Loucy (cell line): ENCODE measurements around the gene STXBP6.

Experiments used
- H2AFZ ChIP-seq: fragments of 200-600 bp; sonication (generic); 2 replicates; pipeline ENCODE4 v1.6.0; 2016; ENCODE audit warnings: antibody characterized with exemption, mild to moderate bottlenecking, low read length, moderate library complexity
- H3F3A ChIP-seq: fragments of 200-600 bp; 2 replicates; pipeline ENCODE4 v1.6.0; 2016; ENCODE audit warnings: antibody characterized with exemption, low read depth, mild to moderate bottlenecking
- H3K27me3 ChIP-seq: fragments of 200-600 bp; sonication (generic); 2 replicates; pipeline ENCODE4 v1.6.1; 2014; ENCODE audit warnings: low read length, mild to moderate bottlenecking; ENCODE audit not compliant: insufficient read depth, poor library complexity, severe bottlenecking
- H3K36me3 ChIP-seq: fragments of 200-600 bp; sonication (generic); 2 replicates; pipeline ENCODE4 v1.6.1; 2016; ENCODE audit warnings: low read length; ENCODE audit not compliant: insufficient read depth
- H3K4me1 ChIP-seq: fragments of 200-600 bp; sonication (generic); 2 replicates; pipeline ENCODE4 v1.5.1; 2014; ENCODE audit warnings: low read length, mild to moderate bottlenecking; ENCODE audit not compliant: insufficient read depth, poor library complexity, severe bottlenecking
- H3K4me2 ChIP-seq: fragments of 200-600 bp; sonication (generic); 2 replicates; pipeline ENCODE4 v1.6.0; 2014; ENCODE audit warnings: antibody characterized with exemption, low read length, low read depth, mild to moderate bottlenecking; ENCODE audit not compliant: poor library complexity, severe bottlenecking
- H3K4me3 ChIP-seq: fragments of 200-600 bp; sonication (generic); 2 replicates; pipeline ENCODE4 v1.5.1; 2014; ENCODE audit warnings: low read length, mild to moderate bottlenecking, mixed read lengths; ENCODE audit not compliant: poor library complexity, severe bottlenecking
- H3K79me2 ChIP-seq: fragments of 200-600 bp; sonication (generic); 2 replicates; pipeline ENCODE4 v1.6.1; 2014; ENCODE audit warnings: low read length; ENCODE audit not compliant: insufficient read depth
- H3K9ac ChIP-seq: fragments of 200-600 bp; sonication (generic); 2 replicates; pipeline ENCODE4 v1.6.0; 2014; ENCODE audit warnings: mild to moderate bottlenecking, low read depth, low read length, moderate library complexity; ENCODE audit not compliant: poor library complexity, severe bottlenecking
- H3K9me2 ChIP-seq: fragments of 200-600 bp; sonication (generic); replicated peaks from 2 replicates; pipeline ENCODE4 v1.6.1; 2016; ENCODE audit warnings: low read depth, low read length, mixed read lengths
- H3K9me3 ChIP-seq: fragments of 200-600 bp; sonication (generic); 2 replicates; pipeline ENCODE4 v1.6.1; 2014; ENCODE audit warnings: mild to moderate bottlenecking, antibody characterized with exemption, low read length, low read depth; ENCODE audit not compliant: insufficient read depth
- H4K20me1 ChIP-seq: fragments of 200-600 bp; sonication (generic); 2 replicates; pipeline ENCODE4 v1.6.0; 2014; ENCODE audit warnings: antibody characterized with exemption, low read length, mild to moderate bottlenecking; ENCODE audit not compliant: insufficient read depth, poor library complexity, severe bottlenecking
- CTCF ChIP-seq: fragments of 200-600 bp; sonication (generic); conservative IDR thresholded peaks from 2 replicates; pipeline ENCODE4 v1.5.1; 2014; ENCODE audit warnings: mild to moderate bottlenecking, antibody characterized with exemption, low read length
- EZH2phosphoT487 ChIP-seq: fragments of 200-600 bp; IDR thresholded peaks from 2 replicates; pipeline ENCODE4 v1.6.1; 2018; ENCODE audit warnings: antibody characterized with exemption, mild to moderate bottlenecking, moderate library complexity, borderline replicate concordance

Gene STXBP6

GRCh38 chr14:25001601-25002000 is 48.3 kb downstream of the STXBP6 start:
- Histone ChIP-seq H3K9me2 (no peaks in the 10 kb centered on the region), H3K36me3 (no peaks in the 10 kb centered on the region), H3K9ac (no peak overlapping the region), H4K20me1 (no peaks in the 10 kb centered on the region), H3K79me2 (no peaks in the 10 kb centered on the region), H3F3A (no peaks in the 10 kb centered on the region), H3K27me3 (no peaks in the 10 kb centered on the region), H3K4me2 (no peak overlapping the region), H3K4me3 (no peak overlapping the region), H3K4me1 (peaks cover 6% of the 10 kb centered on the region), H2AFZ (no peak overlapping the region), H3K9me3 (no peaks in the 10 kb centered on the region)
- TF ChIP-seq CTCF (no peak), EZH2phosphoT487 (no peak)

- TF ChIP-seq CTCF (no peak), EZH2phosphoT487 (no peak)
- Histone ChIP-seq H3F3A (no peaks in the 10 kb centered on the region), H3K79me2 (no peaks in the 10 kb centered on the region), H3K27me3 (no peaks in the 10 kb centered on the region), H2AFZ (no peak overlapping the region), H3K36me3 (no peaks in the 10 kb centered on the region), H3K4me3 (no peak overlapping the region), H3K4me2 (no peak overlapping the region), H3K4me1 (peaks cover 6% of the 10 kb centered on the region), H4K20me1 (no peaks in the 10 kb centered on the region), H3K9me3 (no peaks in the 10 kb centered on the region), H3K9ac (no peak overlapping the region), H3K9me2 (no peaks in the 10 kb centered on the region)
Observed at GRCh38 chr14:25001156-25001555, 48.8 kb downstream of the STXBP6 start.

- Histone ChIP-seq H3K4me2 (no peak overlapping the region), H4K20me1 (no peaks in the 10 kb centered on the region), H3K27me3 (no peaks in the 10 kb centered on the region), H3K36me3 (no peaks in the 10 kb centered on the region), H3K9me3 (no peaks in the 10 kb centered on the region), H3K4me3 (no peak overlapping the region), H3K79me2 (no peaks in the 10 kb centered on the region), H3F3A (no peaks in the 10 kb centered on the region), H3K4me1 (peaks cover 6% of the 10 kb centered on the region), H3K9ac (no peak overlapping the region), H3K9me2 (no peaks in the 10 kb centered on the region), H2AFZ (no peak overlapping the region)
- TF ChIP-seq EZH2phosphoT487: no peak
- no peak for TF ChIP-seq CTCF
Observed at GRCh38 chr14:24999157-24999556, 50.8 kb downstream of the STXBP6 start.
